Measurements from ENCODE around the gene GPR68. TPM values are rescaled to one million over a fixed set of nuclear protein-coding genes. Genes with fewer than 3 reads are reported as not detected.
"Not testable (repeated sequence)": the region's sequence is repeated elsewhere in the genome, so short reads cannot be mapped to it uniquely, and the experiment has no call there.

Gene GPR68
- total and polyA plus RNA-seq, 8 donors = 1.3 to 4.9 (median 3.3) TPM

DNA sequence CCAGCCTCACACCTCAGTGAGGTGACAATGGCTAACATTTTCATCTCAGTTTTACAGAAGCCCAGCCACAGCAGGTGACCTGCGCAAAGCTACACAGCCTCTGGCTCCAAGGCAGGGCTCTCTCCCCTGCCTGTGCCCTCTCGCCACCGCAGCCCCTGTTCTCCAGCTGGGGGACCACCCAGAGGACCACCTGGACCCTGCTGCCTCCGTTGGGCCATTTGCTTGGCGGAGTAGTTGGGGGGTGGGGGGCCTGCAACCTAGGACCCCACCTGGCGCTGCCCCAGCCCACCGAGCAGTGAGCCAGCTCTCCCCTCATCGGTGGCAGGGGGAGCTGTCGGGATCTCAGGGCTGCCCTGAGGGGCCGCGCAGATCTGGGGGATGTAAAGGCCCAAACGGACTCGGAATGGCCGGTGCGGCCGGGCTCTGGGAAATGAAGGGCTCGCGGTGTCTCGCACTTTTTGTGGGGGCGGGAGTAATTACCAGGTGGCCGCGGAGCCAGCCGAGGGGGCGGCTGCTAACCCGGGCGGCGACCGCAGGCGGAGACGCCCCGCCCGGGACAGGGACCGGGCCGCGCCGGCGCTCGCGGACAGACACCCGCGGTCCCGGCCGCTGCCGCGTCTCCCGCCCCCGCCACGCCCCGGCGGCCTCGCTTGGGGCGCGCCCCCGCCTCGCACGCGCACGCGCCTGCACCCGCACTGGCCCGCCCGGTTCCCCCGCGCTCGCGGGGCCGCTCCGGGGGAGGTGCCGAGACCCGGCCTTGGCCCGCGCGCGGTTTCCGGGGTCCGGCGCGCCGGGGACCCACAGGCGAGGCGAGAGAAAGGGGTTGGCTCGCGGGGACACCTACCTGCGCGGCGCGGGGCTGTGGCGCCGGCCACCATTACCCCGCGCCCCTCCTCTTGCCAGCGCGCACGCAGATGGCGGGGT is 8.6 kb upstream of the GPR68 start:
- TF ChIP-seq, protein P1, sequence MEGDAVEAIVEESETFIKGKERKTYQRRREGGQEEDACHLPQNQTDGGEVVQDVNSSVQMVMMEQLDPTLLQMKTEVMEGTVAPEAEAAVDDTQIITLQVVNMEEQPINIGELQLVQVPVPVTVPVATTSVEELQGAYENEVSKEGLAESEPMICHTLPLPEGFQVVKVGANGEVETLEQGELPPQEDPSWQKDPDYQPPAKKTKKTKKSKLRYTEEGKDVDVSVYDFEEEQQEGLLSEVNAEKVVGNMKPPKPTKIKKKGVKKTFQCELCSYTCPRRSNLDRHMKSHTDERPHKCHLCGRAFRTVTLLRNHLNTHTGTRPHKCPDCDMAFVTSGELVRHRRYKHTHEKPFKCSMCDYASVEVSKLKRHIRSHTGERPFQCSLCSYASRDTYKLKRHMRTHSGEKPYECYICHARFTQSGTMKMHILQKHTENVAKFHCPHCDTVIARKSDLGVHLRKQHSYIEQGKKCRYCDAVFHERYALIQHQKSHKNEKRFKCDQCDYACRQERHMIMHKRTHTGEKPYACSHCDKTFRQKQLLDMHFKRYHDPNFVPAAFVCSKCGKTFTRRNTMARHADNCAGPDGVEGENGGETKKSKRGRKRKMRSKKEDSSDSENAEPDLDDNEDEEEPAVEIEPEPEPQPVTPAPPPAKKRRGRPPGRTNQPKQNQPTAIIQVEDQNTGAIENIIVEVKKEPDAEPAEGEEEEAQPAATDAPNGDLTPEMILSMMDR (IDR thresholded peaks at IDR 0.05) = no peak
- DNase-seq = peak in 3 of 4 donors; percentile 44 to 92 (median 54)
- Histone ChIP-seq H3K36me3 (no peaks in the 10 kb centered on the region), H3K4me1 (peaks cover 25 to 66% of the 10 kb centered on the region in 2 donors), H3K27me3 (peaks cover 0 to 6% of the 10 kb centered on the region in 2 donors), H3K9me3 (no peaks in the 10 kb centered on the region), H3K27ac (peak overlapping the region; percentile 39 to 68), H3K4me3 (peak overlapping the region; percentile 47 to 49)
- peak; percentile 62 for ATAC-seq
- intact Hi-C loops (cut with DNase I) = no loop called here

- TF ChIP-seq, protein P1 (IDR thresholded peaks at IDR 0.05) = no peak
- peaks cover 0 to 6% of the 10 kb centered on the region in 2 donors for H3K27me3 ChIP-seq
- H3K36me3 ChIP-seq = no peaks in the 10 kb centered on the region
- ATAC-seq = no peak
- DNase-seq = no peak
- peak overlapping the region; percentile 36 to 86 for H3K27ac ChIP-seq
- H3K9me3 ChIP-seq = no peaks in the 10 kb centered on the region
- intact Hi-C loops (cut with DNase I) = no loop called here
- H3K4me1 ChIP-seq = peaks cover 25 to 65% of the 10 kb centered on the region in 2 donors
- H3K4me3 ChIP-seq = no peak overlapping the region
These were observed 6.4 kb upstream of the GPR68 start for GRCh38 chr14:91250912-91251311.

DNA sequence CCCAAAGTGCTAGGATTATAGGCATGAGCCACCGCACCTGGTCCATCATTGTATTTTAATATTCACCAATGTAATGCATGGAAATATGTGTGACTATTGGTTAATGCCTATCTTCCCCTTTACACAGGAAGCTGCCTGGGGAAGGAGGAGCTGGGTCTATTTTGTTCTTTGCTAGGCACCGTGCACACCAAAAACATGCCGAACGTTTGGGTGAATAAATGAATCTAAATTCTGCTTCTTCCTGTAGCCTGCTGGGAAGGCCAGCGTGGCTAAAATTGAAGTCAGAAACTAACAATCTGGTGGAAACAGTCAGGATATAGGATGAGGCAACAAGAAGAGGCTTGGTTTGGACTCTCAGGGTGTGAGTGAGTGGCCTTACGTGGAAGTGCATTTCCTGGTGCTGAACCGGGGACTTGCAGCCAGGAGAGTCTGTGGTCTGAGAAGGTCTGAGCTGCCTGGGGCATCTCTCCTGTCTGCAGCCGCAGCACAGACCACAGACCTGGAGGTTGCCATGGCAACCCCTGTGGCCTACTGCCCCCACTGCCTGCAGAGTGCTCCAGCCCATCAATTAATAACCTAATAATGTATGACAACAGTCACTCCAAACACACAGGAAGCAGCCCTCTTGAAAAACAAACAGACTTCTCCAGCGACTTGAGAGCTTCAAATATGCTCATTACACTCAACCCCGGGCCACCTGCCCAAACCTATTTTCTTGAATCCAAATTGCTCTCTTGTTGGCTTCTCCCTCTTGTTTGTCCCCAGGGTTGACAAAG is 5.5 kb upstream of the GPR68 start:
- intact Hi-C loops (cut with DNase I) = no loop called here
- peak in 2 of 4 donors; percentile 52 to 71 for DNase-seq

GRCh38 chr14:91246051-91246852 is 1.7 kb upstream of the GPR68 start:
- TF ChIP-seq, protein P1 (IDR thresholded peaks at IDR 0.05) = no peak
- peak overlapping the region in 1 of 2 donors; percentile 33 for H3K27ac ChIP-seq
- ATAC-seq = no peak

More for the DNA sequence above, 5.5 kb upstream of the GPR68 start:
- ATAC-seq = peak; percentile 75
- TF ChIP-seq, protein P1 (IDR thresholded peaks at IDR 0.05) = no peak
- H3K4me1 ChIP-seq = peaks cover 25 to 65% of the 10 kb centered on the region in 2 donors
- H3K9me3 ChIP-seq = no peaks in the 10 kb centered on the region
- H3K4me3 ChIP-seq = no peak overlapping the region
- peaks cover 0 to 6% of the 10 kb centered on the region in 2 donors for H3K27me3 ChIP-seq
- H3K27ac ChIP-seq = peak overlapping the region; percentile 36 to 86
- no peaks in the 10 kb centered on the region for H3K36me3 ChIP-seq

DNA sequence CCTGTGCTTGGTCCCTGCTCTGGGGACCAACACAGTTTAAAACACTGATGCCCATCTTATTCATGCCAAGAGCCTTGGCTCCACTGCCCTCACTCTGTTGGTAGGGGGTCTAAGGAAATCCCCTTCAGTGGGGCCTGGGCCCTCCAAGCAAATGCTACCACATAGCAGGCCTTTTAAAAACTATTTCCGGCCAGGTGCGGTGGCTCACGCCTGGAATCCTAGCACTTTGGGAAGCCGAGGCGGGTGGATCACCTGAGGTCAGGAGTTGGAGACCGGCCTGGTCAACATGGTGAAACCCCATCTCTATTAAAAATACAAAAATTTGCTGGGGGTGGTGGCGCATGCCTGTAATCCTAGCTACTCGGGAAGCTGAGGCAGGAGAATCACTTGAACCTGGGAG is 1.1 kb upstream of the GPR68 start:
- Histone ChIP-seq H3K4me1 (peaks cover 16 to 57% of the 10 kb centered on the region in 2 donors), H3K27ac (peak overlapping the region in 1 of 2 donors; percentile 53)
- H3K4me3 ChIP-seq; DNase-seq; H3K9me3 ChIP-seq; ATAC-seq; H3K27me3 ChIP-seq; H3K36me3 ChIP-seq; intact Hi-C loops (cut with DNase I): not testable (repeated sequence)

More at GRCh38 chr14:91246051-91246852, 1.7 kb upstream of the GPR68 start:
- H3K9me3 ChIP-seq = no peaks in the 10 kb centered on the region
- no peaks in the 10 kb centered on the region for H3K27me3 ChIP-seq
- peaks cover 21 to 63% of the 10 kb centered on the region in 2 donors for H3K4me1 ChIP-seq
- H3K36me3 ChIP-seq = no peaks in the 10 kb centered on the region
- intact Hi-C loops (cut with DNase I) = no loop called here
- no peak for DNase-seq
- H3K4me3 ChIP-seq = no peak overlapping the region
